Measurements from ENCODE around the gene EXOSC6.
"Not testable (repeated sequence)": the region's sequence is repeated elsewhere in the genome, so short reads cannot be mapped to it uniquely, and the experiment has no call there.

The EXOSC6 gene

GRCh38 chr16:70251629-70252354, at the start of gene EXOSC6:
Gene EXOSC6, minus strand, starts transcription at chr16:70251940. Its CDS starts 40 bp downstream, at chr16:70251900.
- peak within 1 kb of the TSS; percentile 60 for H3K4me3 ChIP-seq (ENCODE audit: low read depth, low read length)
- peak; percentile 90 for TF ChIP-seq CTCF (IDR thresholded peaks at IDR 0.05; ENCODE audit: low read depth, low read length)

GRCh38 chr16:70301121-70301520, 49.4 kb upstream of the EXOSC6 start:
- no peak overlapping the region for H3K4me3 ChIP-seq (ENCODE audit: low read depth, low read length)
- no peak for TF ChIP-seq CTCF (IDR thresholded peaks at IDR 0.05; ENCODE audit: low read depth, low read length)

GRCh38 chr16:70298988-70299938, 47.5 kb upstream of the EXOSC6 start, which contains the start of gene DDX19B:
Gene DDX19B, plus strand, starts transcription at chr16:70299186. Its CDS starts 112 bp downstream, at chr16:70299298.
- H3K4me3 ChIP-seq (ENCODE audit: low read depth, low read length), result peak within 1 kb of the TSS; percentile 65
- TF ChIP-seq CTCF (IDR thresholded peaks at IDR 0.05; ENCODE audit: low read depth, low read length), result no peak

- no peak for TF ChIP-seq CTCF (IDR thresholded peaks at IDR 0.05; ENCODE audit: low read depth, low read length)
- no peak overlapping the region for H3K4me3 ChIP-seq (ENCODE audit: low read depth, low read length)
Observed at GRCh38 chr16:70295634-70296033, 43.9 kb upstream of the EXOSC6 start.

- no peak overlapping the region for H3K4me3 ChIP-seq (ENCODE audit: low read depth, low read length)
- no peak for TF ChIP-seq CTCF (IDR thresholded peaks at IDR 0.05; ENCODE audit: low read depth, low read length)
Observed at GRCh38 chr16:70294385-70295025, 42.8 kb upstream of the EXOSC6 start.

GRCh38 chr16:70292148-70292547, 40.4 kb upstream of the EXOSC6 start:
- H3K4me3 ChIP-seq (ENCODE audit: low read depth, low read length), result not testable (repeated sequence)

- no peak for TF ChIP-seq CTCF (IDR thresholded peaks at IDR 0.05; ENCODE audit: low read depth, low read length)
- H3K4me3 ChIP-seq (ENCODE audit: low read depth, low read length), result no peak overlapping the region
Observed at GRCh38 chr16:70290949-70291519, 39.3 kb upstream of the EXOSC6 start.

All from WI38 (cell line).